Measurements from ENCODE around the gene PATJ.
"Not testable (repeated sequence)": the region's sequence is repeated elsewhere in the genome, so short reads cannot be mapped to it uniquely, and the experiment has no call there.

Gene PATJ

DNA sequence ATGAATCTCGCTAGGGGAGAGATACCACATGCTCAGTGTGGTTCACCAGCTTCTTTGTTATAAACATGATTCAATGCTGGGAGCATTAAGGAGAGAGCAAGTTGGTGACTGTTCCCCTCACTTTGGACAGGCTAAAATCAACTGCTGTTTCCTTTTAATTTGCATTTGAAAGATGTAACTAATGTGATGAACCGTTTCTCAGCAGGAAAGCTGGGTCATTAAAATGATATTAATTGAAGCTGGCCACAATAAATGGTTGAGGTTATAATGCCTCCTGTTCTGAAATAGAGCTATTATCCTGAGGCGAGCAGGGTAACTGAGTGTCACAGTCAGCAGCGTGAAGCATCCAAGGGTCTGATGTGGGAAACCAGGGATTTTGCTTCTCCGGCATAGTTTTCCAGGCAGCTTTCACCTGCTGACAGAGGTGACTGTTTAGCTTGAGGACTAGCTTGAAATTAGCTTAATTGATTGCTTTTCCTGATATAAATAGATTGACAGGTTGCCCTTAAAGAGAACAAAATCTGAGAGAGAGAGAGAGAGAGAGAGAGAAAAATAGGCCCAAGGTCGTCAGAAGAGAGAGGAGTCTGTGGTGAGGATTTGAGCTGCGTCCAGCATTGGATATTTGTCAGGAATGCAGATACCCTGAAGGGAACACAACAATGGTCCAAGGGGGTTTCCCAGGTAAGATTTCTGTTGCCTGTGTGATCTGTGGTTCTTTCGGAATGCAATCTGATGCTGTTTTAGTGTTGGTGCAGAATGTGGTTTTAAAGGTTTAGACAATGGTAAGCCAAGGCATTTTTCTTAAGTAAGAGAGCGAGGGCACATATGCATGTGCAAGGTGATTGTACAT is 209.7 kb downstream of the PATJ start:
- no peak for DNase-seq

DNA sequence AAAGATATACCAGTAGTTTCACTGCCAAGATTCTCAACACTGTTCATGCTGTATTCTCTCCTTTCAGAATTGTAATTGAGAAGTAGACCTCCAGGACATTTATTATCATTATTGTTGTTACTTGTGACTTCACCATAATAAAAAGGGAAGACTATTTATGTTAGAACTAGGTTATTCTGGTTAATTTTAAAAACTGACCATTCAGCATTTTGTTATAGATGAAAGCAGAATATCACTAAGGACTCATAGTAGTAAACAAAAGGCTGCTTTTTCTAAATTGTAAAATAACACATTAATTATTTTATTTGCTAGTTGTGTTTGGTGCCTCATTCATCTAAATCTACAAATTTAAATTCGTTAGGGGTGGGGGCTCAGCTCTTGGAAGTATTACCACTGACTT is 210.4 kb downstream of the PATJ start:
- DNase-seq, result no peak

DNA sequence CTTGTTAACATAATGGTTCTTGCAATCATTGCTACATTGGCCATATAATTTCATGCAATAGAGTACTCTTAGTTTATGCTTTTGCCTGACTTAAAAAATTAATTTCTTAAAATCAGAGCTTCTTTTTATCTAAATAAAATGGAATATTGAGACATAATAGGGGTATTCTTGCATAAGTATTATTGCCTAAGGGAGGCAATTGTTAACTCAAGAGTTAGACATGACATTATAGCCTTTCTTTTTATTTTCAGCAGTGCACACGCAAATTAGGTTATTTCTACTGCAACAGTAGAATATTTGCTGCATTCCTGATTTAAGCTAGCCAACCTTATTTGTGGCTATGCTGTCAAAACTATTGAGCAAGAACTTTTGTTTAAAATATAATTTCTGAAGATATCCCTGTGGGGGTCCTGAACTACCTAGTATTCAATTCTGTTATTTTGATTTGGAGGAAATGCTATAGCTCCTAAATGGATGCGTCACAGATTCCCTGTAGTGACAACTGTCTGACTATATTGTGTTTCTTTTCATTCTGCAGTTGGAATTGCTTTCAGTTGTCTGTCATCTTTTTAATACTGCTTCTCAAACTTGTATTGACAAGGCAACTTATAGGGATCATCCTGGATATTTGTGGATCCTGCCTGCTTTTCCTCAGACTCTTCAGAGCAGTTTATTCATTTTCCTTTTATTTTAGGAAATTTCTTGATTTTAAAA is 211.0 kb downstream of the PATJ start:
- no peak for DNase-seq

DNA sequence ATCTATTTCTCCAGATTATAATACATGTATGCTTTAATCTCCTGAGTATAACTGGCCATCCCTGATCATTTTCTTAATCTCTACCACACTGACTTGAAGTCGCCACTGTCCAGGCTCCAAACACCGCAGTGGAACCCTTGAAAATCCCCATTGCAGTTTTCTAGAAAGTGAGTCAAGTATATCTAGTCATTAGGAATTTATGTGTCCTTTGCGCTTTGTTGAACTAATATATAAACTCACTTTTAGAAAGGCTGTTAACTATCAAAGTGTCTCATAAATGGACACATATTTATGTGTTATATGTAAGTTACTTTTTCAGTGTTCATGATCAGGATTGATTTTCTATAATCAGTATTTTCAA is 211.5 kb downstream of the PATJ start:
- no peak for DNase-seq

DNA sequence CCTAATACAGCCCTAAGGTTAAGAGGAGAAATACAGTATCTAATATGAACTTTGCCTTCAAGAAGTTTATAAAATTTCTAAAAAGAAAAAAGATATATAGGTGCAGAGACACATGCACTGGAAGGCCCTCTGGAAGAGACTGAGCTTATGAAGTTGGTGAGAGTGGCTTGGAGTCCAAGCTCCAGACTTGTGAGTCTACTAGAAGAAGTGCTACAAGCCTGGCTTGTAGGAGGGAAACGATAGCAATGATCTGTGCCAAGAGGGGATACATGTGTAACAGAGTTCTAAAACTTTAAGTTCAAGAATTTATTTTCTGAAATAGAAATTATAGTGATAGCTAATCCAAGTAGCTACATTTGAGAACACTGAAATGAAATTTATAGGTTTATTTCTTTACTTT is 213.0 kb downstream of the PATJ start:
- no peak for DNase-seq

DNA sequence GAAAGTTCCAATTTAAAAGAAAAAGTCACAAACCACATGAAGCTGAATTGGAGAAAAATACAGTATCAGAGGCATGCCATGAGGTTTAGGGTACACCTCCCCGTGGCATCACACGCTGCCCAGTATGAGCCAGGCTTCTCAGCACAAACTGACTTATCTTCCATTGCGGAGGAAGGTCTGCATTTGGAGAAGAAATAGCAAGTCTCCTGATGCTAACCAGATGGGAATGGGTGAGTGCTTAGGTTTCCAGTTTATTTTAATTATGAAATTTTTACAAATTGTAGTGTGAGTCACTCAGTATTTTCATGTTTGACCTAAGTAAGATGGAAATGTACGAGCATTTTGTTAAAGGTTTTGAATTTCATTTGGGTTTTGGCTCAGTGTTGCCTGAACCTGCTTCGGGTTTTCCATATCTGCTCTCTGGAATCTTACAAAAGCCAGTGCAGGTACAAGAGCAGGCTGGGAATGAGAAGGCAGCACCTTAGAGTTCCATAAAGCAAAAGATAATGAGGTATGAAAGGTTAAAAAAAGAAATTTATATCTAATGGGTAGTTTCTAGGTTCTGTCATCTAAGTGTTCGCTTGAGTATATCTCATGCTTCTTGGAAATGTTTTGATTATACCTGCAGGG is 213.9 kb downstream of the PATJ start:
- no peak for DNase-seq

GRCh38 chr1:61956784-61957183 is 214.5 kb downstream of the PATJ start:
- DNase-seq, result no peak

GRCh38 chr1:61961009-61961408 is 218.7 kb downstream of the PATJ start:
- no peak for DNase-seq

DNA sequence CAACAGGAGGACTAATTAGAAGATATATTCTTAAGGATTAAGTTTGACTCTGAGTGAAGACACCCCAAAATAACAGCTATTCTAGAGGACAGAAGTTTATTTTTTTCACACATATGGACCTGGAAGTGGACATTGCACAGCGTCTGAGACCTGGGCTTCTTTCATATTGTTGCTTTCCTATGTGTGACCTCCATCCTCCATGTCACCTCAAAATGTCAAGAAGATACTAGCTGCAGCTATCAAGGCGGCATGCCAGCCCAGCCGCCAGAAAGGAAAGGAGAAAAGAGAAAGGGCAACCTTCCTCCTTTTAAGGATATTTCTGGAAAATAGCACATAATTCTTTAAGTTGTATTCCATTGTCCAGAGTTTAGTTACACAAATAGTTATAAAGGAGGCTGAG is 220.4 kb downstream of the PATJ start:
- DNase-seq, result no peak

DNA sequence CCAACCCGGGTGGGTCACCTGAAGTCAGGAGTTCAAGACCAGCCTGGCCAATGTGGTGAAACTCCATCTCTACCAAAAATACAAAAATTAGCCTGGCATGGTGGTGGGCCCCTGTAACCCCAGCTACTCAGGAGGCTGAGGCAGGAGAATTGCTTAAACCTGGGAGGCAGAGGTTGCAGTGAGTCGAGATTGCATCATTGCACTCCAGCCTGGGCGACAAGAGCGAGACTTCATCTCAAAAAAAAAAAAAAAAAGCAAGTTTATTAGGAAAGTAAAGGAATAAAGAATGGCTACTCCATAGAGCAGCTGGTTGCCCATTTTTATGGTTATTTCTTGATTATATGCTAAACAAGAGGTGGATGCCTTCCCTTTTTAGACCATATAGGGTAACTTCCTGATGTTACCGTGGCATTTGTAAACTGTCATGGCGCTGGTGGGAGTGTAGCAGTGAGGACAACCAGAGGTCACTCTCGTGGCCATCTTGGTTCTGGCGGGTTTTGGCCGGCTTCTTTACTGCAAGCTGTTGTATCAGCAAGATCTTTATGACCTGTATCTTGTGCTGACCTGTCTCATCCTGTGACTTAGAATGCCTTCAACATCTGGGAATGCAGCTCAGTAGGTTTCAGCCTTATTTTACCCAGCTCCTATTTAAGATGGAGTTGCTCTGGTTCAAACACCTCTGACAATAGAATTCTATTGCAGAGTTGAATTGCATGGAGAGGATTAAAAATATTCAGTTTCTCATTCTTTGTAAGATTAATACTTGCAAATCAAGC is 224.4 kb downstream of the PATJ start:
- not testable (repeated sequence) for DNase-seq

DNA sequence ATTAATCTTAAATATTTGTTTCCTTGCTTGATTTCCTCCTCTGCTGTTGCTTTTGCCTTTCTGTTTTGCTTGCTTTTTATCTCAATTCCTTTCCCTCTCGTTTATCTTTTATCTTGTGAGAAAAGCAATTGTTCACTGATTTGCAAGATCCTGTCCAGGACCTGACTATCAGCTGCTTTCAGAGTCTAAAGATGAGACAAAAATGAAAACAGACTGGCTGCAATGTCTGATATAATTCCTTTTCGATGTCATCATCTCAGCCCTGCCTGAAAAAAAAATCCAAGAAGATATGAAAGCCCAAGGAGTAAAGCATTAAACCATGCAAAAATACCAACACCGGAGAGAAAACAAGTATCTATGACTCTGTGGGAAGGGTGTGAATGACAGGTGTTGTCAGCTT is 225.5 kb downstream of the PATJ start:
- no peak for DNase-seq

- no peak for DNase-seq
These were observed 226.6 kb downstream of the PATJ start for GRCh38 chr1:61968869-61969268.

DNA sequence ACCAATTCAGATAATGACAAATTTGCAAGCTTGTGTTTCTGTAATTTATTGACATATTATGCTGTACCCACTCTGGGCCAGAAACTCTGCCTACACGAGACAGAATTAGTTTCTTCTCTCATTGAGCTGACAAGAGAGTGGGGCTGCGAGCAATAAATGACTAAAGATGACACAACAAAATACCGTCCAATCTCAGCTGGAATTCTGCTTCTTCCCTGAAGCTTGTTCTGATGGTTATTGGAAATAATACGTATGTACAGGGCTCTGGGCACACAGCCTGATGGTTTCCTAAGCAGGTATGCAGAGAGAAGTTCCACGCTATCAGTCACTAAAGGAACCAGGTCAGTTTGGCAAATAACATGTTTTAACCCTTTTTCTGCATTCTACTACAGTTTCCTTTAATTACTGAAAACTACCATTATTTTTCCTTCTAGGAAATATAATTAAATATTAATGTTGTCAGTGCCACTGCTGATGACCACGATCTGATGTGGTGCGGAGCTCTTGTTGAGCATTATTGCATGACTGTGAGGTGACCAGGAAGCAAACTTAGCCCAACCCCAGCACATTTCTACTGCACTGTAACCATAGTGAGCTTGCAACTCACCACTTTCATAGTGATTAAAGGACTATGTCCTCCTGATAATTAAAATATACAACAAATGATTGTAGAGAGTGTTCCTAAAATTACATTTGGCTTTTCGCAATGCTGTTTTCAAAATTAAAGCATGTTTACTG is 231.0 kb downstream of the PATJ start:
- no peak for DNase-seq

DNA sequence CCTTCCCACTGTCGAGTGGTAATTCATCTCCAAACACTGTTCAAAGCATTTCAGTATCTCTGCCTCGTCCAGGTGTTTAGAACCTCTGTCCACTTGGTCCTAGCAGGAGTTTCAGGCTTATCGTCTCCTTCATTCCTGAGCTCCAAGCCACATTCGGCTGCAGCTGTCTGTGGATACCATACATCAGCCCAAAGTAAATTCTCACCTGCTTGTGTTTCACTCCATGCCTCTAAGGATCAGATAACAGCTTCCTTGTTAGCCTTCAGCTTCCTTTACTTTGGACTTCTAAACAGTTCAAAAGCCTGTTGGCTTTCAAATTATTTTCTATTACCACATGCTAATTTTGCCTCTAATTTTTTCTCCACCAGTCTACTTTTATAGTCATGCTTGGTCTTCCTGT is 233.4 kb downstream of the PATJ start:
- DNase-seq, result no peak

- no peak for DNase-seq
These were observed 234.3 kb downstream of the PATJ start for GRCh38 chr1:61976566-61976965.

GRCh38 chr1:61978796-61979195 is 236.5 kb downstream of the PATJ start:
- DNase-seq, result no peak

GRCh38 chr1:61979729-61980128 is 237.4 kb downstream of the PATJ start:
- DNase-seq, result no peak

DNA sequence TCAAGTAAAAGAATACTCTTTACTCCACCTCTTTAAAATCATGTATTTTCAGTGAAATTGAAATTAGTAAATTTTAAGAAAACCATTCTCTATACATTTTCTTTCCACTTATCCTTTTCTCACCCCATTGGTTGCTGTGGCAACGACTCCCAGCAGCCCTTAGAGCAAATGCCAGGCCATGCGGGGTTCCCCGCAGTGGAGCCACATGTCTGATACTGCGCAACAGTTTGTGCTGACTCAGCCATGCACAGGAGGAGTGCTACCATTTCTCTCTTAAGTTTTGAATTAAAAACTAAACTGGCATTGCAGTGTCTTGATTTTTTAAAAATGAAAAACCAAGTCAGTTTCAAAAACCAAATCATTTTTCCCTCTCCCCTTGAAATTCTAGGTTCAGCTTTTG is 238.3 kb downstream of the PATJ start:
- no peak for DNase-seq

- DNase-seq, result no peak
These were observed 239.8 kb downstream of the PATJ start for GRCh38 chr1:61981870-61982660.

- no peak for DNase-seq
These were observed 241.0 kb downstream of the PATJ start for GRCh38 chr1:61983236-61983635.

GRCh38 chr1:61992257-61992656 is 250.0 kb downstream of the PATJ start:
- DNase-seq, result no peak

Measured in NCI-H774 (cell line).